VCaP (cell line): ENCODE results near the gene NDUFA13.

Experiments used
- H3K27ac ChIP-seq: fragments of 450-650 bp; 2 replicates; pipeline ENCODE4 v1.5.1; 2017
- TF ChIP-seq, protein P1 (sequence below): fragments of 450-650 bp; conservative IDR thresholded peaks from 2 replicates; pipeline ENCODE4 v1.5.1; 2017; ENCODE audit warnings: mild to moderate bottlenecking, moderate library complexity

NDUFA13 gene

DNA sequence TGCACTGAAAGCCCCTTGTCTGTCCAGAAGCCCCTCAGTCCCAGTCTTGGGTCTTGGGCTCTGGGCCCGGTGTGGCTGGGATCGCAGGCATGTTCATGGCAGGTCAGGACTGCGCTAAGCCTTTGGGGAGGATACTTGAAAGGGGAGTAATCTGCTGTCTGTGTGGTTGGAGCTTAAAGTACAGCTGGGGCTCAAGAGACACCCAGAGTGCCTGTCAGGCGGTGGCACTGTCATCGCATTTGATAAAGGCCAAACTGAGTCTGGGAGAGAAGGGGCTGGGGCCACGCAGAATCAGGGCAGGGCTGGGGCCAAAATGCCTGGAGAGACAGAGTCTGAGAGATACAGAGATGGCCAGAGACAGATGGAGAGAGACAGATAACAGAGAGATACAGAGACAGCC, 17.8 kb downstream of the NDUFA13 start:
- TF ChIP-seq, protein P1, sequence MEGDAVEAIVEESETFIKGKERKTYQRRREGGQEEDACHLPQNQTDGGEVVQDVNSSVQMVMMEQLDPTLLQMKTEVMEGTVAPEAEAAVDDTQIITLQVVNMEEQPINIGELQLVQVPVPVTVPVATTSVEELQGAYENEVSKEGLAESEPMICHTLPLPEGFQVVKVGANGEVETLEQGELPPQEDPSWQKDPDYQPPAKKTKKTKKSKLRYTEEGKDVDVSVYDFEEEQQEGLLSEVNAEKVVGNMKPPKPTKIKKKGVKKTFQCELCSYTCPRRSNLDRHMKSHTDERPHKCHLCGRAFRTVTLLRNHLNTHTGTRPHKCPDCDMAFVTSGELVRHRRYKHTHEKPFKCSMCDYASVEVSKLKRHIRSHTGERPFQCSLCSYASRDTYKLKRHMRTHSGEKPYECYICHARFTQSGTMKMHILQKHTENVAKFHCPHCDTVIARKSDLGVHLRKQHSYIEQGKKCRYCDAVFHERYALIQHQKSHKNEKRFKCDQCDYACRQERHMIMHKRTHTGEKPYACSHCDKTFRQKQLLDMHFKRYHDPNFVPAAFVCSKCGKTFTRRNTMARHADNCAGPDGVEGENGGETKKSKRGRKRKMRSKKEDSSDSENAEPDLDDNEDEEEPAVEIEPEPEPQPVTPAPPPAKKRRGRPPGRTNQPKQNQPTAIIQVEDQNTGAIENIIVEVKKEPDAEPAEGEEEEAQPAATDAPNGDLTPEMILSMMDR: no peak
- H3K27ac ChIP-seq: no peak overlapping the region

DNA sequence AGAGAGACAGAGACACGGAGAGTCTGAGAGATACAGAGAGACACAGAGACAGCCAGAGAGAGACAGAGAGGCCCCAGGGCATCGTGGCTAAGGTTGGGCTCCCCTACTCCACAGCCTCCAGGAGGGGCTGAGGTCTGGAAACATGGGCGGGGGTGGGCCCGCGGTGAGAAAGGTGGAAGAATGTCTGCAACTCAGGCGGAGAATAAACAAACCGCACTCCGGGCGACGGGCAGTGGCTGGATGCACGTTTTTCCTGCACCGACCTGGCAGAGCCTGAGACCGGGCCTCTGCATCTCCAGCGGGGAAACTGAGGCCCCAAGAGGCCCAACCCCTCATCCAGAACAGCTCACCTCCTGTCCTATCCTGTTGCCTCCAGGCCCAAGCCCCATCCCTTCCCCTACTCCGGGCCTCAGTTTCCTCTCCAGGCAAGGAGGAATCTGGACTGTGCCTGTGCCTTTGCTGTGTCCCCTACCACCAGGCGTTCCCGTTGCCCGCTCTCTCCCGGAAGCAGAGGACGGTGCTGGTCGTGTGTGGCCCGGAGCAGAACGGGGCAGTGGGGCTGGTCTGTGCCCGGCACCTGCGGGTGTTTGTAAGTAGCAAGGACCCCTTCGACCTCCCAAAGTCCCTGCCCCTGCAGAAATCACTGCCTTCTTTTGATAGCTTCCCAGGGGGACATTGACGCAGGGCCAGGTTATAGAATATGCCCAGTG, 18.7 kb downstream of the NDUFA13 start:
- H3K27ac ChIP-seq: no peak overlapping the region
- TF ChIP-seq, protein P1: no peak

DNA sequence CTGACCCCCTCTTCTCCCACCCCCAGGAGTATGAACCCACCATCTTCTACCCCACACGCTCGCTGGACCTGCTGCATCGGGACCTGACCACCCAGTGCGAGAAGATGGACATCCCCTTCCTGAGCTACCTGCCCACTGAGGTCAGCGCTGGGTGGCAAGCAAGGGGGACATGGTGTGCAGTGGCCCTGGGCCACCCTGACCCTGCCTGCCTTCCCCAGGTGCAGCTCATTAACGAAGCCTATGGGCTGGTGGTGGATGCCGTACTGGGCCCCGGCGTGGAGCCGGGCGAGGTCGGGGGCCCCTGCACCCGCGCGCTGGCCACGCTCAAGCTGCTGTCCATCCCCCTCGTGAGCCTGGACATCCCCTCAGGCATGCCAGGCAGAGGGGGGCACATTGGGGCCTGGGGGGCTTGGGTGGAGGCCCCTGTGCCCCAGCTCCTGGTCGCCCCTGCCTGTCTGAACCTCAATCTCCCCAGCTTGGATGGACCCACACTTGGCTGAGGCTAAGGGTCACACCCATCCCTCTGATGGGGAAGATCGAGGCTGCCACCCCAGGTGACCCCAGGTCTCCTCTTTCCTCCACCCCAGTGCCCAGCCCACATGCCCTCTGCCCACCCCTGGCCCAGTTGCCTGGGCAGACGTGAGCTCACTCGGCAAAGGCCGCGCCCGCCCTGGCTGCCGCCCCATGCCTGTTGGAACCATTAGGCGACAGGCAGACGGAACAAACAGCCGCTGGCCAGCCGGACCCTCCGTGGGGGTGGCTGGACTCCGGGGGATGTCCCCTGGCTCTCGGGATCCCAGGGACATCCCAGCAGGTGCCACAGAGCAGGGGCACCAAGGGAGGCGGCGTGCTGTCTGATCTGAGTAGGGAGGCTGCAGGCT, 19.5 kb downstream of the NDUFA13 start:
- no peak overlapping the region for H3K27ac ChIP-seq
- TF ChIP-seq, protein P1: no peak

DNA sequence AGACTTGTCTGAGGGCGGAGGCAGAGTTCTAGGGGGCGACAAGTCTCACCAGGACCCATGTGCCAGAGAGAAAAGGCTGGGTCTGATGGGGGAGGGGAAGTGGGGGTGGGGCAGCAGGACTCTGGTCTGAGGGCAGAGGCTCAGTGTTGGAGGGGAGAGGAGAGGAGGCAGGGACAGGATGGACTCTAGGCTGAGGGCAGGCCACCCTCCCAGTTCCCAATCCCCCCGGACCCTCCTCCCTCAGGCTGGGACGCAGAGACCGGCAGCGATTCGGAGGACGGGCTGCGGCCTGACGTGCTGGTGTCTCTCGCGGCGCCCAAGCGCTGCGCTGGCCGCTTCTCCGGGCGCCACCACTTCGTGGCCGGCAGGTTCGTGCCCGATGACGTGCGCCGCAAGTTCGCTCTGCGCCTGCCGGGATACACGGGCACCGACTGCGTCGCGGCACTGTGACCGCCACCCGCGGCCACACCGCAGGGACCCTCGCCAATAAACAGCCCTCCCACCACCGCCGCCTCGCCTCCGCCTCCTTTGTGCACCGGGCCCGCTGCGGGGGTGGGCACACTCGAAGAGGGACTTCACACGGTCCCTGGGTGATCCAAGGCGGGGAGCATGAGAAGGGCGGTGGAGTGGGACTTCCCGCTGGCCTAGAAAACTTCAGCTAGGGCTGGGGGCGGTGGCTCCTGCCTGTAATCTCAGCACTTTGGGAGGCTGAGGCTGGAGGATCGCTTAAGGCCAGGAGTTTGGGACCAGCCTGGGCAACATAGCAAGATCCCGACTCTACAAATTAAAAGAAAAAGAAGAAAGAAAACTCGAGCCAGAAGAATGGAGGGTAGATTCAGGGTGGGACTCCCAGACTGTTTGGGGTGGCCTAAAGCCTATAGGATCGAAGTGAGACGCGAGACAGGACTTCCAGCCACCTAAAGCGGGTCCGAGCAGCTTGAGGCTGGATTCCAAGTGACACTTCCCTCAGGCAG, 21.3 kb downstream of the NDUFA13 start:
- H3K27ac ChIP-seq: no peak overlapping the region

DNA sequence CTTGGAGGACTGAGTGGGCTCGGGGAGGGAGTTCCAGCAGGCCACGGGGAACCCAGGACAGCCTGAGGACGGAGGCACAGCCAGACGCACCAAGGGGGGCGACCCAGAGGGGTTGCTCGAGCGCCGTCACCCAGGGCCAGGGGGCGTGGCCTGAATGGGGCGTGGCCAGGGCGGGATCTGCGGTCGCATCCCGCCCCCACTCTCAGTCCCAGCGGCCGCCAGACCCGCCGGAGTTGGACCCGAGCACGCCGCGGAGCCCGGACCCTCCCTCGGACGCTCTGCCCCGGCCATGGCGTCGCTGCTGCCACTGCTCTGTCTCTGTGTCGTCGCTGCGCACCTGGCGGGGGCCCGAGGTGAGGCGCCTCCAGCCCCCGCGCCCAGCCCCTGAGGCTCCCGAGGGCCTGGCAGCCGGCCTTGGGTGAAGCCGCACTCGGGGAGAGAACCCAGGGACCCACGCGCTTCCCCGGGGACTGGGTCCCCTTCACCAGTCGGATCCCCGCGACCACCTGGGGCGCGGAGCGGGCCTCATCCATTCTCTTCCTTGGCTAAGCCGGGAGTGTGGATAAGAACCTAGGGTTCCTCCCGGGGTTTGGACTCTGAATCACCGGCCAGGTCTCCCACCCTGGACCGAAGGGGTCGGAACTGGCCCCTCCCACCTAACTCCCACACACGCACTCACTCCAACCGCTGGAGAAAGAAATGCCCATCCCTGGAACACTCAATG, 22.2 kb downstream of the NDUFA13 start, which contains the start of gene CILP2:
Gene CILP2 (plus strand): TSS at position 205 of the 724 bp plus-strand sequence. CDS start 85 bp downstream, at position 290.
- no peak within 1 kb of the TSS for H3K27ac ChIP-seq
- TF ChIP-seq, protein P1: no peak

More for the DNA sequence above, 21.3 kb downstream of the NDUFA13 start:
- TF ChIP-seq, protein P1: no peak

DNA sequence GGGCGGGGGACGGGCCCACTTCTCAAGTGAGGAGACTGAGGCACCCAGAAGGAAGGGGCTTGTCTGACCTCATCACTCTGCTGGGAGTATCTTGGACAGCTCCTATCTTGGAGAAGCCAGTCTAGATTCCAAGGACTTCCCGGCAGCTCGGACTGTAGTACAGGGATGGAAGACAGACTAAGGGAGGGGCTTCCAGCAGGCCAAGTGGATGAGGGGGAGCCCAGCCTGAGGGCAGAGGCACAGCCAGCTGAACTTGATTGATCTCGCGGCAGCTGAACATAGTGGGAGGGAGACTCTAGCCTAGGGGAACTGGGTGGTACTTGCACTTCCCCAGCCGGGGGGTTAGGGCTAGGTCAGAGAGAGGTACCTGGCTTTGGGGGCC, 22.8 kb downstream of the NDUFA13 start:
- TF ChIP-seq, protein P1: no peak
- no peak overlapping the region for H3K27ac ChIP-seq
